Measurements from ENCODE around the gene NACC2.

DNA sequence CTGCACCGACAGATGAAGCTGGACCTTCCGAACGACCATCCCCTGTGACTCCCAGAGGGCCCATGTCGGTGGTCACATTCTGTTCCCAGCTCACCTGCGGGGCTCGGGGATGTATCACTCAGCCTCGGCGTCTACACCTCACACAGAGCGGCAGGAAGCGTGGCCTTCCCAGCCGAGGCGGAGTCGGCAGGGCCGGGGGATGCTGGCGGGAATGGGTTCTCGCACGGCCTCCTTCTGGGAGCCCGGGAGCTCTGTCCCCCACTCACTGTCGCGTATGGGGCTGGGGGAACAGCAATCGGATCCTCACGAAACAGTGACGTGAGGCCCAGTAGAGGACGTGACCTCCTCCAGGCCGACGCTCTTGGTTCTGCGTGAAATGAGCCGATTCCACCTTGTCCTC, 20.4 kb downstream of the NACC2 start:
- TF ChIP-seq POLR2A (IDR thresholded peaks at IDR 0.05), result no peak
- TF ChIP-seq, protein P1, sequence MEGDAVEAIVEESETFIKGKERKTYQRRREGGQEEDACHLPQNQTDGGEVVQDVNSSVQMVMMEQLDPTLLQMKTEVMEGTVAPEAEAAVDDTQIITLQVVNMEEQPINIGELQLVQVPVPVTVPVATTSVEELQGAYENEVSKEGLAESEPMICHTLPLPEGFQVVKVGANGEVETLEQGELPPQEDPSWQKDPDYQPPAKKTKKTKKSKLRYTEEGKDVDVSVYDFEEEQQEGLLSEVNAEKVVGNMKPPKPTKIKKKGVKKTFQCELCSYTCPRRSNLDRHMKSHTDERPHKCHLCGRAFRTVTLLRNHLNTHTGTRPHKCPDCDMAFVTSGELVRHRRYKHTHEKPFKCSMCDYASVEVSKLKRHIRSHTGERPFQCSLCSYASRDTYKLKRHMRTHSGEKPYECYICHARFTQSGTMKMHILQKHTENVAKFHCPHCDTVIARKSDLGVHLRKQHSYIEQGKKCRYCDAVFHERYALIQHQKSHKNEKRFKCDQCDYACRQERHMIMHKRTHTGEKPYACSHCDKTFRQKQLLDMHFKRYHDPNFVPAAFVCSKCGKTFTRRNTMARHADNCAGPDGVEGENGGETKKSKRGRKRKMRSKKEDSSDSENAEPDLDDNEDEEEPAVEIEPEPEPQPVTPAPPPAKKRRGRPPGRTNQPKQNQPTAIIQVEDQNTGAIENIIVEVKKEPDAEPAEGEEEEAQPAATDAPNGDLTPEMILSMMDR (IDR thresholded peaks at IDR 0.05), result no peak
